ENCODE measurements around the gene GALNT14. TPM values are rescaled to one million over a fixed set of nuclear protein-coding genes. Genes with fewer than 3 reads are reported as not detected.

Gene GALNT14
- total and polyA plus RNA-seq, 2 of the 8 experiments (the other 6 are each of a cell fraction or from before 2014, with no cell fraction given), result 13.0 to 13.7 TPM

DNA sequence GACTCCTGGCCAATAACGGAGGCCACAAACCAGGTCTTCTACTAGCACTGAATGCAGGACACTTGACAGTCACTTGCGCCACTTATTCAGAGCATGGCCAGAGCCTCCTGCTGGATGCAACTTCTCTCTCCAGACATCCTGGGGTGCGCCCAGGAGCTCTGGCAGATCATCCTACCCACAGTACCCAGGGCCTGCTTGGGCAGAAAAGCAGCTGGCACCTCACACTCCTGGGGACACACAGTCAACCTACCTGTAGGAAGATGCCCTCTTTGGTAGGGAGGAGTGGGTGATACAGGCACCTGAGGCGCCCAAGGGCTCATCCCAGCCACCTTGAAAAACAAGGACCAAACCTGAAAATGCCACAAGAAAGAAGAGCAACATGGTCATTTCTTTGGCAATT, 13.3 kb downstream of the GALNT14 start (continued):
- TF ChIP-seq, protein P1, sequence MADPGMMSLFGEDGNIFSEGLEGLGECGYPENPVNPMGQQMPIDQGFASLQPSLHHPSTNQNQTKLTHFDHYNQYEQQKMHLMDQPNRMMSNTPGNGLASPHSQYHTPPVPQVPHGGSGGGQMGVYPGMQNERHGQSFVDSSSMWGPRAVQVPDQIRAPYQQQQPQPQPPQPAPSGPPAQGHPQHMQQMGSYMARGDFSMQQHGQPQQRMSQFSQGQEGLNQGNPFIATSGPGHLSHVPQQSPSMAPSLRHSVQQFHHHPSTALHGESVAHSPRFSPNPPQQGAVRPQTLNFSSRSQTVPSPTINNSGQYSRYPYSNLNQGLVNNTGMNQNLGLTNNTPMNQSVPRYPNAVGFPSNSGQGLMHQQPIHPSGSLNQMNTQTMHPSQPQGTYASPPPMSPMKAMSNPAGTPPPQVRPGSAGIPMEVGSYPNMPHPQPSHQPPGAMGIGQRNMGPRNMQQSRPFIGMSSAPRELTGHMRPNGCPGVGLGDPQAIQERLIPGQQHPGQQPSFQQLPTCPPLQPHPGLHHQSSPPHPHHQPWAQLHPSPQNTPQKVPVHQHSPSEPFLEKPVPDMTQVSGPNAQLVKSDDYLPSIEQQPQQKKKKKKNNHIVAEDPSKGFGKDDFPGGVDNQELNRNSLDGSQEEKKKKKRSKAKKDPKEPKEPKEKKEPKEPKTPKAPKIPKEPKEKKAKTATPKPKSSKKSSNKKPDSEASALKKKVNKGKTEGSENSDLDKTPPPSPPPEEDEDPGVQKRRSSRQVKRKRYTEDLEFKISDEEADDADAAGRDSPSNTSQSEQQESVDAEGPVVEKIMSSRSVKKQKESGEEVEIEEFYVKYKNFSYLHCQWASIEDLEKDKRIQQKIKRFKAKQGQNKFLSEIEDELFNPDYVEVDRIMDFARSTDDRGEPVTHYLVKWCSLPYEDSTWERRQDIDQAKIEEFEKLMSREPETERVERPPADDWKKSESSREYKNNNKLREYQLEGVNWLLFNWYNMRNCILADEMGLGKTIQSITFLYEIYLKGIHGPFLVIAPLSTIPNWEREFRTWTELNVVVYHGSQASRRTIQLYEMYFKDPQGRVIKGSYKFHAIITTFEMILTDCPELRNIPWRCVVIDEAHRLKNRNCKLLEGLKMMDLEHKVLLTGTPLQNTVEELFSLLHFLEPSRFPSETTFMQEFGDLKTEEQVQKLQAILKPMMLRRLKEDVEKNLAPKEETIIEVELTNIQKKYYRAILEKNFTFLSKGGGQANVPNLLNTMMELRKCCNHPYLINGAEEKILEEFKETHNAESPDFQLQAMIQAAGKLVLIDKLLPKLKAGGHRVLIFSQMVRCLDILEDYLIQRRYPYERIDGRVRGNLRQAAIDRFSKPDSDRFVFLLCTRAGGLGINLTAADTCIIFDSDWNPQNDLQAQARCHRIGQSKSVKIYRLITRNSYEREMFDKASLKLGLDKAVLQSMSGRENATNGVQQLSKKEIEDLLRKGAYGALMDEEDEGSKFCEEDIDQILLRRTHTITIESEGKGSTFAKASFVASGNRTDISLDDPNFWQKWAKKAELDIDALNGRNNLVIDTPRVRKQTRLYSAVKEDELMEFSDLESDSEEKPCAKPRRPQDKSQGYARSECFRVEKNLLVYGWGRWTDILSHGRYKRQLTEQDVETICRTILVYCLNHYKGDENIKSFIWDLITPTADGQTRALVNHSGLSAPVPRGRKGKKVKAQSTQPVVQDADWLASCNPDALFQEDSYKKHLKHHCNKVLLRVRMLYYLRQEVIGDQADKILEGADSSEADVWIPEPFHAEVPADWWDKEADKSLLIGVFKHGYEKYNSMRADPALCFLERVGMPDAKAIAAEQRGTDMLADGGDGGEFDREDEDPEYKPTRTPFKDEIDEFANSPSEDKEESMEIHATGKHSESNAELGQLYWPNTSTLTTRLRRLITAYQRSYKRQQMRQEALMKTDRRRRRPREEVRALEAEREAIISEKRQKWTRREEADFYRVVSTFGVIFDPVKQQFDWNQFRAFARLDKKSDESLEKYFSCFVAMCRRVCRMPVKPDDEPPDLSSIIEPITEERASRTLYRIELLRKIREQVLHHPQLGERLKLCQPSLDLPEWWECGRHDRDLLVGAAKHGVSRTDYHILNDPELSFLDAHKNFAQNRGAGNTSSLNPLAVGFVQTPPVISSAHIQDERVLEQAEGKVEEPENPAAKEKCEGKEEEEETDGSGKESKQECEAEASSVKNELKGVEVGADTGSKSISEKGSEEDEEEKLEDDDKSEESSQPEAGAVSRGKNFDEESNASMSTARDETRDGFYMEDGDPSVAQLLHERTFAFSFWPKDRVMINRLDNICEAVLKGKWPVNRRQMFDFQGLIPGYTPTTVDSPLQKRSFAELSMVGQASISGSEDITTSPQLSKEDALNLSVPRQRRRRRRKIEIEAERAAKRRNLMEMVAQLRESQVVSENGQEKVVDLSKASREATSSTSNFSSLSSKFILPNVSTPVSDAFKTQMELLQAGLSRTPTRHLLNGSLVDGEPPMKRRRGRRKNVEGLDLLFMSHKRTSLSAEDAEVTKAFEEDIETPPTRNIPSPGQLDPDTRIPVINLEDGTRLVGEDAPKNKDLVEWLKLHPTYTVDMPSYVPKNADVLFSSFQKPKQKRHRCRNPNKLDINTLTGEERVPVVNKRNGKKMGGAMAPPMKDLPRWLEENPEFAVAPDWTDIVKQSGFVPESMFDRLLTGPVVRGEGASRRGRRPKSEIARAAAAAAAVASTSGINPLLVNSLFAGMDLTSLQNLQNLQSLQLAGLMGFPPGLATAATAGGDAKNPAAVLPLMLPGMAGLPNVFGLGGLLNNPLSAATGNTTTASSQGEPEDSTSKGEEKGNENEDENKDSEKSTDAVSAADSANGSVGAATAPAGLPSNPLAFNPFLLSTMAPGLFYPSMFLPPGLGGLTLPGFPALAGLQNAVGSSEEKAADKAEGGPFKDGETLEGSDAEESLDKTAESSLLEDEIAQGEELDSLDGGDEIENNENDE (IDR thresholded peaks at IDR 0.05; ENCODE audit: insufficient replicate concordance, low read length), result no peak
- TF ChIP-seq TAF1 (IDR thresholded peaks at IDR 0.05; ENCODE audit: low read depth, low read length) (no peak), TCF12 (IDR thresholded peaks at IDR 0.05; ENCODE audit: low read depth, low read length) (no peak), SUZ12 (IDR thresholded peaks at IDR 0.05; ENCODE audit: low read length) (no peak), POU5F1 (IDR thresholded peaks at IDR 0.05; ENCODE audit: low read depth, low read length) (no peak), SAP30 (IDR thresholded peaks at IDR 0.05; ENCODE audit: insufficient read depth, insufficient replicate concordance, low read length) (no peak), SP2 (IDR thresholded peaks at IDR 0.05; ENCODE audit: low read length) (no peak), BCL11A (IDR thresholded peaks at IDR 0.05; ENCODE audit: low read depth in 2 of 2, low read length in 2 of 2) (no peak), SRF (IDR thresholded peaks at IDR 0.05; ENCODE audit: low read depth, low read length) (no peak)

All from H1 (cell line).